ENCODE results near the gene CLPTM1L. TPM values are rescaled to one million over a fixed set of nuclear protein-coding genes. Genes with fewer than 3 reads are reported as not detected.
"Not testable (repeated sequence)": the region's sequence is repeated elsewhere in the genome, so short reads cannot be mapped to it uniquely, and the experiment has no call there.

The CLPTM1L gene
- polyA plus RNA-seq, 1 experiment: 85.5 TPM

DNA sequence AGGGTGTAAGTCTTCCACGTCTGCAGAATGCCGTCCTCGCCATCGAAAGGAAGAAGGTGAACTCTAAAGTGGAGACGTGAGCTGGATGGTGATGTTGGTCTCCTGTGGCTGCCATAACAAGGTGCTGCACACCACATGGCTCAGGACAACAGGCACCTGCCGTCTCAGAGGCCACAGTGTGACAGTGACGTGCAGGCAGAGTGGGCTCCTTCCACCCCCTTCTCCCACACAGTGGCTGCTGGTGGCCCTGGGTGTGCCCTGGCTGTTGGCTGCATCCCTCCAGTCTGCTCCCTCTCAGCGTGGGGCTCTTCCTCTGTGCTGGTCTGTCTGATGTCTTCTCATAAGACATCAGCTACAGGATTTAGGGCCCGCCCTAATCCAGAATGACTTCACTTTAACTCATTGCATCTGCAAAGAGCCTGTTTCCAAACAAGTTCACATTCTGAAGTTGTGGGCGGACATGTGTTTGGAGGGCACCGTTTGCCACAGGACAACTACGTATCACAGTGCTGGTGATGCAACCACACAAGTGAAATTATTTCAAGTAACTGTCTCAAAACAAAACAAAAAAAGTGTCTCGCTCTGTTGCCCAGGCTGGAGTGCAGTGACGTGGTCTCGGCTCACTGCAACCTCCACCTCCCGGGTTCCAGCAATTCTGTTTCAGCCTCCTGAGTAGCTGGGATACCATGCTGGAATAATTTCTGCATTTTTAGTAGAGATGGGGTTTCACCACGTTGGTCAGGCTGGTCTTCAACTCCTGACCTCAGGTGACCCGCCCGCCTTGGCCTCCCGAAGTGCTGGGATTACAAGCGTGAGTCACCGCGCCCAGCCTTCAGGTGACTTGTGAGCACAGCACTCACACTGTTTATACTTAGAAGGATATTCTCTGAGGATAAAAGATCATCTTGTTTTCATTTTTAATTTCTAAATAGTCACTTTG, 31.2 kb upstream of the CLPTM1L start:
- ChIA-PET POLR2A (no interaction called here), CTCF (no interaction called here)
- H3K4me3 ChIP-seq (ENCODE audit: low read depth, low read length): no peak overlapping the region
- TF ChIP-seq, protein P1, sequence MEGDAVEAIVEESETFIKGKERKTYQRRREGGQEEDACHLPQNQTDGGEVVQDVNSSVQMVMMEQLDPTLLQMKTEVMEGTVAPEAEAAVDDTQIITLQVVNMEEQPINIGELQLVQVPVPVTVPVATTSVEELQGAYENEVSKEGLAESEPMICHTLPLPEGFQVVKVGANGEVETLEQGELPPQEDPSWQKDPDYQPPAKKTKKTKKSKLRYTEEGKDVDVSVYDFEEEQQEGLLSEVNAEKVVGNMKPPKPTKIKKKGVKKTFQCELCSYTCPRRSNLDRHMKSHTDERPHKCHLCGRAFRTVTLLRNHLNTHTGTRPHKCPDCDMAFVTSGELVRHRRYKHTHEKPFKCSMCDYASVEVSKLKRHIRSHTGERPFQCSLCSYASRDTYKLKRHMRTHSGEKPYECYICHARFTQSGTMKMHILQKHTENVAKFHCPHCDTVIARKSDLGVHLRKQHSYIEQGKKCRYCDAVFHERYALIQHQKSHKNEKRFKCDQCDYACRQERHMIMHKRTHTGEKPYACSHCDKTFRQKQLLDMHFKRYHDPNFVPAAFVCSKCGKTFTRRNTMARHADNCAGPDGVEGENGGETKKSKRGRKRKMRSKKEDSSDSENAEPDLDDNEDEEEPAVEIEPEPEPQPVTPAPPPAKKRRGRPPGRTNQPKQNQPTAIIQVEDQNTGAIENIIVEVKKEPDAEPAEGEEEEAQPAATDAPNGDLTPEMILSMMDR (IDR thresholded peaks at IDR 0.05; ENCODE audit: low read depth, low read length): no peak
- H3K27ac ChIP-seq (ENCODE audit: low read depth, low read length): no peak overlapping the region
- peaks cover 9% of the 10 kb centered on the region for H3K9me3 ChIP-seq (ENCODE audit: control insufficient read depth, insufficient read depth, low read length)
- DNase-seq (ENCODE audit: low read depth, low spot score): no peak
- peaks cover 12% of the 10 kb centered on the region for H3K27me3 ChIP-seq (ENCODE audit: control insufficient read depth, insufficient read depth, low read length)

DNA sequence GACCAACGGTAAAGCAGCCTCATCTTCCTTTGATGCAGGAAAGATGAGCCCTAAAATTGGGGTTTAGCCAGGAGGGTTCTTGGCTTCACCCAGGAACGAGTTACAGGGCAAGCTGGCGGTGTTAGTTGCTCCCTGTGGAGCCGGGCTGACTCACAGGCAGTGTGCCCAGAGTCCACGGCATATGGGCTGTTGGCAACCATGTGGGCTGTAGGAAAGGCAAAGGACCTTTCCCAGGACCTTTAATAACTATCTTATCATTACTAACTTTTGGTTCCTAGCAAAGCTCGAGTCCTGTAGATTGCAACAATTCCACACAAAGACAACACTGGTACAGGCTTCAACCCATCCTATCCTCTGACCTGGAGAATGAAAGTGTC, 29.8 kb upstream of the CLPTM1L start:
- POLR2A ChIA-PET: no interaction called here
- Histone ChIP-seq H3K27ac (ENCODE audit: low read depth, low read length) (no peak overlapping the region), H3K9me3 (ENCODE audit: control insufficient read depth, insufficient read depth, low read length) (peaks cover 9% of the 10 kb centered on the region), H3K4me3 (ENCODE audit: low read depth, low read length) (no peak overlapping the region), H3K27me3 (ENCODE audit: control insufficient read depth, insufficient read depth, low read length) (peaks cover 15% of the 10 kb centered on the region)
- CTCF ChIA-PET: no interaction called here
- DNase-seq (ENCODE audit: low read depth, low spot score): no peak
- TF ChIP-seq, protein P1 (IDR thresholded peaks at IDR 0.05; ENCODE audit: low read depth, low read length): no peak

DNA sequence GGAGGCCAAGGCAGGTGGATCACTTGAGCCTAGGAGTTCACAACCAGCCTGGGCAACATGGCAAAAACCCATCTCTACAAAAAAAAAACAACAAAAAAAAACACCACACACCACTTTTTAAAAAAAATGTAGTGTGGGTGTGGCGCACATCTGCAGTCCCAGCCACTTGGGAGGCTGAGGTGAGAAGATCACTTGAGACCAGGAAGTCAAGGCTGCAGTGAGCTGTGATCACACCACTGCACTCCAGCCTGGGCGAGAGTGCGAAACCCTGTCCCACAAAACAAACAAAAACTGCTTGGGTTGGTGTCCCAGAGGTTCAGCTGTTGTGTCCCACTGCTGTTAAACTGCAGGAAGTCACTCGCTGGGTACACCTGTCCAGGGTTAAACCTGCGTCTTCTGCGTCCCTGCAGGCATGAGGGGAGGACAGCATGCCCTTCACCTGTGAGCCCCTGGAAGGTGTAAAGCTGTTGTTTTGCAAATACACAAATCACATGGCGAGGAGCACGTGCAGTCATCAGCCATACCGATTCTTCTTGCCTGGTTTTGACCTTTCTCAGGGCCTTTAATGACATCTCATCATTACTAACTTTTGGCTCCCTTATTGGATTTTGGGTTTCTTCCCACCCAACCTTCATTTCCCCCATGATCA, 29.3 kb upstream of the CLPTM1L start:
- H3K4me3 ChIP-seq (ENCODE audit: low read depth, low read length): no peak overlapping the region
- CTCF ChIA-PET: no interaction called here
- H3K9me3 ChIP-seq (ENCODE audit: control insufficient read depth, insufficient read depth, low read length): peaks cover 6% of the 10 kb centered on the region; the same call in 1 of the 2 replicates
- TF ChIP-seq, protein P1 (IDR thresholded peaks at IDR 0.05; ENCODE audit: low read depth, low read length): no peak
- H3K27ac ChIP-seq (ENCODE audit: low read depth, low read length): no peak overlapping the region
- peaks cover 16% of the 10 kb centered on the region for H3K27me3 ChIP-seq (ENCODE audit: control insufficient read depth, insufficient read depth, low read length)
- DNase-seq (ENCODE audit: low read depth, low spot score): no peak
- POLR2A ChIA-PET: no interaction called here

DNA sequence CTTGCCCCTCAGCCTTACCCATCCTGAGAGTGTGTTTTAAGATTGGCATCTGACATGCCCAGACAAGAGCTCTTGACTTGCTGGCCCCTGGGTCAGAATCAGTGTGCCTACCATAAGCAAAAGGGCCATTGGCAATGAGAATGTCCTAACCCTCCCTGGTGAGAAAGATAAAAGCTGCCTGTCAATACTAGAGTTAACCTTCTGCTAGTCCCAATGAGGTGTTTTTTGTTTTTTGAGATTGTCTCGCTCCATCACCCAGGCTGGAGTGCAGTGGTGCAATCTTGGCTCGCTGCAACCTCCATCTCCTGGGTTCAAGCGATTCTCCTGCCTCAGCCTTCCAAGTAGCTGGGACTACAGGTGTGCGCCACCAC, 27.1 kb upstream of the CLPTM1L start:
- H3K4me3 ChIP-seq (ENCODE audit: low read depth, low read length); DNase-seq (ENCODE audit: low read depth, low spot score); POLR2A ChIA-PET; H3K27ac ChIP-seq (ENCODE audit: low read depth, low read length); H3K9me3 ChIP-seq (ENCODE audit: control insufficient read depth, insufficient read depth, low read length): not testable (repeated sequence)
- peaks cover 16% of the 10 kb centered on the region for H3K27me3 ChIP-seq (ENCODE audit: control insufficient read depth, insufficient read depth, low read length)
- CTCF ChIA-PET: interaction anchor here (2.0 kb wide), 1 partner anchor 8 kb away, joined by 8 read pairs; no protein-coding TSS in a partner anchor

DNA sequence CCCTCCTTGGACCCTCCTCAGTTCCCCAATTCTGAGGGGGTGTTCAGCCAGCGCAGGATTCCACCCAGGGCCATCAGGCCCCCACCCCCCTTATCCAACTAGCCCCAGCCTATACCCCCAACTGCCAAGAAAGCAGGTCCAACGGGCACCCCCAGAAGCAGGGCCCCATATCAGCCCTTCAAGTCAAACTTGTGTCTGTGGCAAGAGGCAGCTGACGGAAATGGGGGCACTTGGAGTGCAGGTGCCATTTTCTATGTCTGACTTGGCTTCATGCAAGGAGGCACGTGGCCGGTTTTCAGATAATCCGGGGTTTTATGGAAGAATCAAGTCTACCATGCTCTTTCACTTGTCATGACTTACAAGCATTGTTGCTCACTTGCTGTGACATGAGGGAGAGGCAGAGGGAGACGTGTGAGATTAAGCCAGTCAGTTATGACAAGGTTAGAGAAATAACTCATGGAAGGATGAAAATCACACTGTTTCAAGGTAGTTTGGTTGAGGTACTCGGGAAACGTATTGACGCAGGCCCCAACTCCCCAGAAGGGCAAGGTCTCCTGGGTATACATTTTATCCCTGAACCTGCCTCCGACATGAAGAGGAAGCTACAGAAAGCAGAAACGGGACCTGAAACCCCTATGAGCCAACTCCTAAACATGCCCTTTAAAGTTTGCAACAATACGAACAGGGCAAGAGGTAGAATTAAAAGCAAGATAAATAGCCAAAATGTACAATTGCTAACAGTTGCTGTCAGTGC, 26.5 kb upstream of the CLPTM1L start:
- TF ChIP-seq, protein P1 (IDR thresholded peaks at IDR 0.05; ENCODE audit: low read depth, low read length): no peak
- POLR2A ChIA-PET: no interaction called here
- Histone ChIP-seq H3K27ac (ENCODE audit: low read depth, low read length) (no peak overlapping the region), H3K9me3 (ENCODE audit: control insufficient read depth, insufficient read depth, low read length) (no peaks in the 10 kb centered on the region), H3K27me3 (ENCODE audit: control insufficient read depth, insufficient read depth, low read length) (peaks cover 16% of the 10 kb centered on the region), H3K4me3 (ENCODE audit: low read depth, low read length) (no peak overlapping the region)
- no peak for DNase-seq (ENCODE audit: low read depth, low spot score)
- CTCF ChIA-PET: interaction anchor here (2.0 kb wide), 1 partner anchor 8 kb away, joined by 8 read pairs; no protein-coding TSS in a partner anchor

All from AG04450 (cell line).